CD4-positive, alpha-beta T cell treated with Interleukin-4 for 4 hours (primary cell): Measurements from ENCODE around the gene KIF25.
"Not testable (repeated sequence)": the region's sequence is repeated elsewhere in the genome, so short reads cannot be mapped to it uniquely, and the experiment has no call there.

Source experiments
- DNase-seq: peaks from one replicate; pipeline ENCODE4 v3.0.0-alpha.2; 2020

The KIF25 gene

DNA sequence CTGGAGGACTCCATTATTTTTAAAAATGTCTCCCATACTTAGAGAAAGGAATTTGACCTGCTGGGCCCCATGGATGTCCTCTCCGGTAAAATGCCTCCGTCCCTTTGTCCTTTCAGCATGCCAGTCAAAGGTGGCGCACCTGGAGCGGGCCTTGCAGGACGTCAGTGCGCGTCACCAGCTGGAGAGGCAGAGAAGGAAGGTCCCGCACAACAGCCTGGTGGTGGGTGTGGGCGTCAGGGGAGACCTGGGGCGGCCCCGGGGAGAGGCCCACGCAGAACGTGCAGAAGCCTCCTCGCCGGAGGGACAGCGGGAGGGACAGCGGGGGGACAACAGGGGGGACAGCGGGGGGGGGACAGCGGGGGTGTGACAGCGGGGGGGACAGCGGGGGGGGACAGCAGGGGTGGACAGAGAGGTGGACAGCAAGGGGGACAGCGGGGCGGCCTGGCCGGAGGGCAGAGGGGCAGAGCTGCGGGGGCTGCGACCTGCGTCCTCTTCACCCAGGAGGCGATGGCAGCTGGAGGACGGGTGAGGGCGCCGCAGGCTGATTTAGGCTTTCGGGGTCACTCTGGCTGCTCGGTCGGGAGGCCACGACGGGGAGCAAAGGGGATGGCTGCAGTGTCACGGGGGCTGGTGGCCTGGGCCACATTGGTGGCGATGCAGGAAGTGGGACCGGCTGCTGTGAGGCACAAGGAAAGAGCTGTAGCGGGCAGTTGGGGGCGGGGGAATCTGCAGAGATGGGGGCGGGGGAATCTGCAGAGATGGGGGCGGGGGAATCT, 859 bp upstream of the KIF25 start:
- DNase-seq: no peak

DNA sequence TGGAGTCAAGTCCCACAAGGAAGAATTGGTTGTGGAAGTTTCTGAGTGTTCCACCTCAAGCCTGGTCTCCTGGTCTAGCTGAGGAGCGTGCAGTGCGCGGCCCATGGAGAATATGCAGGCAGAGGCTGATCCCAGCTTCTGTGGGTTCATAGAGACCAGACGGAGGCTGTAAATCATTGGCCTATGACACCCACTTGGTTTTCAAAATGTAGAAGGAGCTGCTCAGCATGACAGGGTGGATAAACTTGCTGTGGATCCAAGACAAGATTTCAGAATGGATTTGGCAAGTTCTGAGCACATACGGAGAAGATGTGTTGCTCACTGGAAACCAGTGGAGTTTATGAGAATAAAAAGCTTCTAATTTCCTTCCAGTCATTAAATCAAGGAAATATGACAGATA, 744 bp downstream of the KIF25 start:
- no peak for DNase-seq

DNA sequence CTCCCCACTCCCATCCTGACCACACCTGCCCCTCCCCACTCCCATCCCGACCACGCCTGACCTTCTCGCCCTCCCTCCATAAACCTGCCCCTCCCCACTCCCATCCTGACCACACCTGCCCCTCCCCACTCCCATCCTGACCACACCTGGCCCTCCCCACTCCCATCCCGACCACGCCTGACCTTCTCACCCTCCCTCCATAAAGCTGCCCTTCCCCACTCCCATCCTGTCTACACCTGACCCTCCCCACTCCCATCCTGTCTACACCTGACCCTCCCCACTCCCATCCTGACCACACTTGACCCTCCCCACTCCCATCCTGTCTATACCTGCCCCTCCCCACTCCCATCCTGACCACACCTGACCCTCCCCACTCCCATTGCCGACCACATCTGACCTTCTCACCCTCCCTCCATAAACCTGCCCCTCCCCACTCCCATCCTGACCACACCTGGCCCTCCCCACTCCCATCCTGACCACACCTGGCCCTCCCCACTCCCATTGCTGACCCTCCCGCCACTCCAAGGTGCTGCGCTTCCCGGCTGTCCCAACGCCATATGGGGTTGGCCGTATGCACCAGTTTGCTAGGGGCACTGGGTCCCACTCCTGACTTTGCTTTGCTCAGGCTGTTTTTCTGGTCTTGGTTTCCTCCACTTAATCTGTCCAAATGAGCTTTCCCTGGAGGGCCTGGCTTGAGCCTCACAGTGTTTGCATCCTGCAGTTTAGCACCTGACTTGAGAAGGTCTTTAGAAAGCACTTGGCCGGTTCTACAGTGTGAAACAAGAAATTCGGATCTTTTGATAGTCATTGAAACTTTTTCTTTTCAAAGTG, 2.9 kb downstream of the KIF25 start:
- no peak for DNase-seq

DNA sequence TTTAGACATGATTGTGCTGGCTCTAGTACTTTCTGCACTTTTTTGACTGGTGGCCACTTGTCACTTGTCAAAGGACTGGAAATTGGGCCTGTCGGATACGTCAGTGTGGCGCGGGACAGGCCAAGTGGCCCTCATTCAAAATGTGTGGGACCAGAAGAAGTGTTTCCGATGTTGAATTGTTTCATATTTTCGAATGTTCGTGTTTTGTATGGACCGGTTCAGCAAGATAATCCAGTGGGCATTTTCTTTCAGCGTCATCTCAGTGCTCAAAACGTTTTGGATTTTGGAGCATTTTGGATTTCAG, 3.5 kb downstream of the KIF25 start:
- DNase-seq: no peak

DNA sequence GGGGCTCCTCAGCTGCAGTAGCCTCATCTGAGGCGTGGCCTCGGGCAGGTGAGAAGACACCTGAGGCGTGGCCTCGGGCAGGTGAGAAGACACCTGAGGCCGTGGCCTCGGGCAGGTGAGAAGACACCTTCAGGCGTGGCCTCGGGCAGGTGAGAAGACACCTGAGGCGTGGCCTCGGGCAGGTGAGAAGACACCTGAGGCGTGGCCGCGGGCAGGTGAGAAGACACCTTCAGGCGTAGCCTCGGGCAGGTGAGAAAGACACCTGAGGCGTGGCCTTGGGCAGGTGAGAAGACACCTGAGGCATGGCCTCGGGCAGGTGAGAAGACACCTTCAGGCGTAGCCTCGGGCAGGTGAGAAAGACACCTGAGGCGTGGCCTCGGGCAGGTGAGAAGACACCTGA, 4.0 kb downstream of the KIF25 start:
- DNase-seq: not testable (repeated sequence)

DNA sequence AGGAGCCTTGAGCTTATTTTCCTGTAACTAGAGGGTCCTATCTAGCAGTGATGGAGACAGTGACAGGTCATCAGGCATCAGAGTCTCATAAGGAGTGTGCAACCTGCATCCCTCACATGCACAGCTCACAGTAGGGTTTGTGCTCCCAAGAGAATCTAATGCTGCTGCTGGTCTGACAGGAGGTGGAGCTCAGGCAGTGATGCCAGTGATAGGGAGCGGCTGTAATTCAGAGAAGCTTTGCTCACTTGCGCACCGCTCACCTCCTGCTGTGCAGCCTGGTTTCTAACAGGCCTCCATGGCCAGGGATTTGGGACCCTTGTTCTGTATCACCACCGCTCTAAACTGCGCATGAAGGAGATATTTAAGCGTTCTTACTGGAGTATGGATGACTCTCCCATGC, 5.3 kb downstream of the KIF25 start:
- no peak for DNase-seq

DNA sequence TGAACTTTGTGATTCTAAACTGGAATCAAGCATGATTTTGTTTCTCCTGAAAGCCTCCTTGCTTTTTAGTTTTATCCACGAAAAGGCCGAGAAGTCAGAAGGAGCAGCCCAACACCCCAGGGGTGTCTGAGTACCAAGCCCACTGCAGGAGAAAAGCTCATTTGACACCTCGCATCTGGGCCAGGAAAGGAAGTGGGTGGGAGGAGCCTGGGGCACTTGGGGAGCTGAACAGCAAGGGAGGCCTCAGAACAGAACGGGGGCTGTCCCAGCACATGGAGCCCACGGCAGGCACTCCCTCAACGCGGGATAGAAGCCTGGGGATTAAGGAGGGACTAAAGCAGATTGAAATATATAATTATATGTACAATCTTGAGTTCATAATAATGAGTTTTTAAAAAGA, 6.6 kb downstream of the KIF25 start:
- DNase-seq: no peak

DNA sequence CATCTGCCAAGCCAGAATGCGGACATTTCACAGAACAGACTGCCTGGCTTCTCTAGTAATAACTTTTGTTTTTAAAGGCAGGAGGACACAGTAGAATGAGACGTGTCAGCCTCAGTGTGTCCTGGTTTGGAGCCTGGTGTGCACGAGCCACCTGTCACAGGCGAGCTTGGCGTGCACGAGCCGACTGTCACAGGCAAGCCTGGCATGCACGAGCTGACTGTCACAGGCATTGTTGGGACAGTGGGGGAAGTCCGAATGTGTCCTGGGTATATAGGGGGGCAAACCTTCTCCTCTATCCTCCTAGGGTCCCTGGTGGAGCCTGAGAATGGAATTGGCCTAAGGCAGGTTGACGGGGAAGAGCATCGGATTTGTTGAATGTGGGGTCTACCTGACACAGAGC, 7.5 kb downstream of the KIF25 start:
- no peak for DNase-seq

DNA sequence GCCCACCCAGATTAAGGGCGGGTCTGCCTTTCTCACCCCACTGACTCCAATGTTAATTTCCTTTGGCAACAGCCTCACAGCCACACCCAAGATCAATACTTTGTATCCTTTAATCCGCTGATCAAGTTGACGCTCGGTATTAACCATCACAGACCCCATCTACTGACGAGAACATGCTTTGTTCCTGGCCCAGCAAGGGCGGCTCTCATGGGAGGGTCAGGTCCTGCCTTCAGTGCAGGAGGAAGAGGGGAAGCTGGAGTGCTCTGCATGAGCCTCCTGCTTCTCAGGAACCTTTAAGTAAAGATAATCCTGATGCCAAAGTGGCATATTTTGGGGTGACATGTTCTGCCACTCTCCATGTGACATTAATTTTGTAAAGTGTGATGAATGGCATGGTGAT, 8.3 kb downstream of the KIF25 start:
- no peak for DNase-seq

DNA sequence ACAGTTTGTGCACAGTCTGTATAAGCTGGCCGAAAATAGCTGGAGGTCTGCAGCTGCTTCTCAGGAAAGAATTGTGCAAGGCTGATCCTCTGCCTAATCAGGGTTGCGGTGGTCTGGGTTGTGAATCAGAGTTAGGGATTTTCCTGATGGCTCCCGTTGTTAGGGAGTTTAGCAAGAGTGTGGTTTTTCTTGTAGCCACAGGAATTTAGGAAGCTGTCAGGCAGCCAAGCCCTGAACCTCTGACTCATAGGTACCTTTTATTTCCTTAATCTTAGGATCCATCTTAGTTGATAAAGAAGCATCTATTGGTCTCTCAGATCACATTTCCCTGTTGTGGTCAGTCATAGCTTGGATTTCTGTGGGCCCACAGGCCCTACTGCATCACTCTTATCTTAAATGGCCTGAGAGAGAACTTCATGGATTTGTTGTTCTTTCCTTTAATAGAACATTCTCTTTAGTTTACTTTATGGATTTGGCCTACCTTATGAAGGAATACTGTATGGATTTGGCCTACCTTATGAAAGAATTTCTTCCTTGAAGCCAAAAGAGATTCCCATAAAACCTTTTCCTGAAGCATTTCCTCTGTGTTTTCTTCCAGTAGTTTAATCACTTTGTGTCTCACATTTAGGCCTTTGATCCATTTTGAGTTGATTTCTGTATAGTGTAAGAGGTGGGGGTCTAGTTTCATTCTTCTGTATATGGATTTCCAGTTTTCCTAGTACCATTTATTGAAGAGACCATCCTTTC, 10.3 kb downstream of the KIF25 start:
- DNase-seq: no peak

DNA sequence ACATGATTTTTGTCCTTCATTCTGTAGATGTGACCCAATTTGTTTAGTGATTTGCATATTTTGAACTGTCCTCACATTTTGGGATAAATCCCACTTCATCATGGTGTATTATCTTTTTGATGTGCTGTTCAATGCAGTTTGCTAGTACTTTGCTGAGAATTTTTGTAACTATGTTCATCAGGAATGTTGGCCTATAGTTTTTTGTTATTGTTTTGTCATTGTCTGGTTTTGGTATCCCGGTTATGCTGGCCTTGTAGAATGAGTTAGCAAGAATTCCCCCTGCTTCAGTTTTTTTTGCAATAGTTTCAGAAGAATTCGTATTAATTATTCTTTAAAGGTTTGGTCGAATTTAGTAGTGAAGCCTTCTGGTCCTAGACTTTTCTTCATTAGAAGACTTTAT, 11.9 kb downstream of the KIF25 start:
- DNase-seq: no peak

DNA sequence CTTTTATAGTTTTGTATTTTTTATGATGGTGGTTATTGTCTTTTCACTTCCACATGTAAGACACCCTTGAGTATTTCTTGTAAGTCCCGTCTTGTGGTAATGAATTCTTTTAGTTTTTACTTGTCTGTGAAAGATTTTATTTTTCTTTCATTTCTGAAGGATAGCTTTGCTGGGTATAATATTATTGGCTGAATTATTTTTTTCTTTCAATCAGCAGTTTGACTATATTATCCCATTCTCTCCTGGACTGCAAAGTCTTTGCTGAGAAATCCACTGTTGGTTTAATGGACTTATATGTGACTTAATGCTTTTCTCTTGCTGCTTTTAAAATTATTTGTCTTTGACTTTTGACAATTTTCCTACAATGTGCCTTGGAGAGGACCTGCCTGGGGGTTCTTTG, 13.8 kb downstream of the KIF25 start:
- no peak for DNase-seq

DNA sequence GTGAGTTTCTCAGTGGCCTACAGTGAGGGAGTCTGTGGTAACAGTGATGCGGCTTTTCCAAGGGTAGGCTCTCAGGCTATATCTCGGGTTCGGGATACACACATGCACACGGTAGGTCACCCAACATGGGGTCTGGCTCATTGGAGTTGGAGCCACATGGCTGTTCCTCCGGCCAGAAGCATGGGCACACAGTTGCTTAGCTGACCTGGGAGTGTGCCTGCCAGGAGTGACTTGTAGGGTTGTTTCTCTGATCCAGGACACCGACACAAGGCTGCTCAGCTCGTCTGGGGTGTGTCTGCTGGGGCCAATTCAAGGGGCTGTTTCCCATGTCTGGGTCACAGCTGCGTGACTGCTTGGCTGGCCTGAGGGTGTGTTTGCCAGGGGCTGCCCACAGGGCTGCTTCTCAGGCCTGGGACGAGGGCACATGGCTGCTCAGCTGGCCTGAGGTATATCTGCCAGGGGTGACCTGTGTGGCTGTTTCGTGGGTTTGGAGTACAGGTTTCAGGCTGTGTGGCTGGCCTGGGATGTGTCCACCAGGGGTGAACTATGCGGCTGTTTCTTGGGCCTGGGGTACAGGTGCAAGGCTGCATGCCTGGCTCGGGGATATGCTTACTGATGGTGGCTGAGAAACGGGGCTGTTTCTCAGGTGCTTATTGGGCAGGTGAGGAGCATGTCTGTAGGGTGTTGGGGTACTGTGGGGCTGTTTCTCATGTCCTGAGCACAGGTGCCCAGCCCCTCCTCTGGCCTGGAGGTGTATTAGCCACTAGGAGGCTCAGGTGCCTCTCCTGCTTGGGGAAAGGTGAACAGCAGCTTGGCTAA, 15.2 kb downstream of the KIF25 start:
- DNase-seq: no peak

DNA sequence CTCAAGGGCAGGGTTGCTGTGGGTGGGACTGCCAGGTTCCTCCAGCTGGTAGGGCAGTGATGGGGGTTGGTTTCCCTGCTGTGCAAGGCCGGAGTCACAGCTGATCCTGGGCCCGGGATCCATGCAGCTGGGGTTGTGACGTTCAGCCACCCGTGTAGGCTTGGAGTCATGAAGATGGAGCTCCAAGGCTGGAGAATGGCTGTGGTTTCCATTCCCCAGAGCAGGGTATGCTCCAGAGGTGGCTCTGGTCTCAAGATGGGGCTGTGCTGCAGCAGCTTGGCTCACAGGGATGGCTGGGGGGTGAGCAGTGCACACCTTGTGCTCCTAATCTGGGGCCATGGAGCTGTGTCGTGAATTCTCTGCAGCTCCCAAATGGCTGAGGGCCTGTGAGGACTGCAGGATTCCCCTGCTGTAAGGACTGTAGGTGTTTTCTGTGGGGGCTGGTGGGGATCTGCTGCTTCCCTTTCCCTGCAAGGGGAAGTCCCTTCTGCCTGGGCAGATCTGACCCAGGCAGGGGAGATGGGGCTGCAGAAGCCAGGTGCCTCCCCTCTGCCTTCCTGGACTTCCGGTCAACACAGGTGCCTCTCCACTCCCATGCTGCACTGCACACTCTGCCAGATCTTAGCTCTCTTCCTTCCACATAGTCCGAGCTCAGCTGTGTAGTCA, 15.9 kb downstream of the KIF25 start:
- no peak for DNase-seq

DNA sequence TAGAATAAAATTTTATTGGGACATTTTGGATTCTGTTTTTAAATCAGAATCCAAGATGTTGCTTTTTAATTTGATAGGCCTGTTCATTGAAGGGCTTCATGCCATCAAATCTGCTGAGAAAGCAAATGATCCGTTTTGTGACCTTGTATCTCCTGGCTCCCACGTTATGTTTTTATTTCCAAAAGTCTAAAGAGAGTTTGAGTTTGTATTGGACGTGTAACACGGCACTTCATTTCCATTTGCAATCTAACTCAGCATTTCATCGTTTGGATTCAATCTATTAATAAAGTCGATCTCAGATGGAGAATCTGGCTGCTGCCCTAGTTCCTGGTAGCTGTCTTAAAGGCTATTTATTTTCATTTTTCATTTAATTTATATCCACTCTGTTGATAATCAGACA, 17.0 kb downstream of the KIF25 start:
- DNase-seq: no peak

DNA sequence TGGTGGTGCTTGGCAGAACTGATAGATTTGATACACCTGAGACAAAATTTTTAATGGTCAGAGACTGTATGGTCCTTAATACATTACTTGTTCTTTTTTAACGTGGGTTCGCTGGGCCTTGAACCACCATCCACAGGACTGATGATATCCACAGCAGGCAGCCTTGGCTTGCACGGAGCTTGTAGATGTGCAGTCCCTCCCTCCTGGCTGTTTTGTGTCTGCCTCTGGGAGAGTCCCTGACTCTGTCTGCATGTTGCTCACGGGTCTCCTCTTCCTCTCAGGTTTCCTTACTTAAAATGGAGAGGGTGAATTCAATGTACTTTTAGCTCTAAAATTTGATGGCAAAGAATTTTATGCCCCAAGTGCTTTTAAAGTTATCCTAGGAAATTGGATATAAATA, 17.5 kb downstream of the KIF25 start:
- DNase-seq: no peak

DNA sequence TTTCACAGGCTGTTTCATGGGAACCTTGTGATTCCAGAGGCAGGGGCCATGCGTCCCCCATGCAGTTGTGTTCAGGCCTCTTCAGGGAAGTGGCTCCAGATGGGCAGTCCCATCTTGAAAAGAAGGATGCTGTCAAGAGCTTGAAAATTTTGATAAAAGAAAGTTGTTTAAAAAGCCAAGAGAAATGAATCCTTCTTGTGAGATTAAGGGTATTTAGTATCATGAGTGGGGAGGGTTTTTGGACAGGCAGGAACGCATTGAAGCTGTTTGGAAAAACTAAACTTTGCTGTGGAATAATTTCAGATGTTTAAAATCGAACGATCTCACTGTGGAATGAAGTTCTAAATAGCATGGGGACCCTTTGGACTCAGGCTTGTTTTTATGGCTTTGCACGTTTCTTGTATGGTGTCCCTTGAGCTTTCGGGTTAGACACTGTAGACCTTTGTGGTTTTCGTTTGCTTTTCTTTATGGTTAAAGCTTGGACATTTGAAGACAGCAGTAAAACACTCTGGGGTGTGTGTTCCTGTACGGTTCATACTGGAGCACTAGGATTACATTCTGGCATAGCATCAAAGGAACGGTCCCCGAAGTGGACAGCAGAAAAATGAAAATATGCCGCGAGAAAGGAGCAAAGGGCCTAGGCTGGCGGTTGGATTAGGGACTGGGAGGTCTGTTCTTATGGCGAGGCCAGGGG, 18.2 kb downstream of the KIF25 start:
- no peak for DNase-seq

DNA sequence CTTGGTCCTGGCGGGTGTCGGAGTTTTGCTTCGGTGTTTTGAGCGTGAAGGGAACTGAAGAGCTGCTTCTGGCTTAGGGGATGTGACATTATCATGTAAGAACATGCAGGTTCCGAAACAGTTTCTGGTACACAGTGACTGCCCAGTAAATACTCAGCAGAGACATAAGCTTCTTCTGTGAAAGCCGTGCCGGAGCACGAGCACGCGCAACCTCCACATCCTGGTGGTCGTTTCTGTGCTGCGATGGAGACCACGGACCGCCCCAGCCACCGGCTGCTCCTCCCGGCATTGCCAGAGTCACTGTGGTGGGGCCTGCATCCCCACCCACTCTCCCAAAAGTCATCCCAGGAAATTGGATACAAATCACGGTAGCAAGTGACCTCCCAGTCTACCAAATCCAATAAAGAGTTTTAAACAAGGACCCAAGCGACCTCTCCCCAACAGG, 18.7 kb downstream of the KIF25 start:
- no peak for DNase-seq

DNA sequence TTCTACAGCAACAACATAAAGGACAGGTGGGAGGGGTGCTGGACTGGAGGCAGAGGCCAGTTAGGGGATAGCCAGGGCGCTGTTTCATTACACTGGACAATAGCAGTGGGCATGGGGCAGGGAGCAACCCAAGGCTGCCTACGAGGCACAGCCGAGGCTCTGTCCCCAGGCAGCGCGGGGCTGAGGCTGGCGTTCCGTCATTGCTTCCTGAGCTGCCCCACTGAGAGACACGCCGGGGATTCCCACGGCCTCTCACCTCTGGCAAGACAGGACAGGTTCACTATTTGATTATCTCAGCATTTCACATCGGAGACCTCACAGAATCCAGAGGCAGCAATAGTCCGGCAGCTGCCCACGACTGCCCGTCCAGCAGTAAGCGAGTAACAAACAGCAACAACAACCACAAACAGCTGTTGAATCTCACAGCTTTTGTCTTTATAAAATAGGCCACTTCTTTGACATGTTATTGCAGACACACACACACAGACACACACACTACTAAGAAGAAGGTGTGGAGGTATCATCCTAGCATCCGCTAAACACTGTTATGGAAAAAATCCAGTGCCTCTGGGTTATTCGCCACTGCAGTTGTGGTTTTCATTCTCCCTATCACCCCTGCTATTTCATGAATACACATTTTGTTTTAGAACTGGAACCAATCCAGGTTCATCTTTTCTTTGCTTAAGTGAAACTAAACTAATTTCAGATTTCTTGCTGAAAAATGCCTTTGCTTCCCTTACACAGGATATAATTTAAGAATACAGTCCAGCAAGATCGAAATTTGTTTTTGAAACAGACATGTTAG, 19.5 kb downstream of the KIF25 start:
- DNase-seq: no peak

DNA sequence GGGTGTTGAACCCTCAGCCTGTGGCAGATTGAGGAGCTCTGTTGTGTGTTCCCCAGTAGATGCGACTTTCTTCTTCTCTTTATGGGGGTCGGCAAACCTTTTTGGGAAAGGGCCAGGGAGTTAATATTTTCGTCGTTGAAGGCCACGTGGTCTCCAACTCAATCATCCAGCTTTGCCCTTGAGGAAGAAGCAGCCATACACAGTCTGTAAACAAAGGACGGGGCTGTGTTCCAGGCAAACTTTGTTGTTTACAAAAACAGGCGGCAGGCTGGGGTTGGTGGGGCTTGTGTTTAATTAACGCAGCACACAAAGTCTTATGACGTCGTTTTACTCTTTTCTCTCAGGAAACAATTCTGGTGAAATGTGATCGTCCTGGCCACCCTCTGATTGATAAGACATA, 20.2 kb downstream of the KIF25 start:
- DNase-seq: no peak

DNA sequence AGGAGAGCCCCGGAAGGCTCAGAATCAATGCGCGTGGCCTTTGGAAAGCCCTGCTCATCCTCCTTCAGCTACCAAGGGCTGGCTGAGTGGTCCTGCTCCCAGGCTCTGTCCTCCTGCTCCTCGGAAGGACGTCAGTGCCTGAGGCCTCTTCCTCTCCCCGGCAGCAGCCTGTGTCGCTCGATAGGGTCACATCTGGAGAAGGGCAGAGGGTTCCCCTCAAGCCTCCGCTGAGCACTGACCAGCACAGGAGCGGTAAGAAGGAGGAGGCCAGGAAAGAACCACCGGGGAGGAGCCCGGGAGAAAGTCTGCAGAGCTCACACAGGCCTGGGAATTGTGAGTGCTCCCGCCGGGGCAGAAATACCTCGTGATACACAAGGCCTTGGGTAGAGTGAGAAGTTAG, 21.2 kb downstream of the KIF25 start:
- DNase-seq: no peak
